Measurements from ENCODE around the gene MAD2L1.

GRCh38 chr4:120037411-120037810 is 29.2 kb downstream of the MAD2L1 start:
- TF ChIP-seq CTCF (IDR thresholded peaks at IDR 0.05) = no peak
- TF ChIP-seq POLR2A (IDR thresholded peaks at IDR 0.05) = no peak

Measured in esophagus squamous epithelium (tissue), 4 donors.